Right lobe of liver (tissue), 4 donors: Measurements from ENCODE around the gene MUC6.

Experiments
- POLR2A ChIP-seq: fragments of 450-650 bp; IDR thresholded peaks from one replicate; pipeline ENCODE4 v1.6.1; 2017; ENCODE audit warnings: antibody characterized with exemption, mild to moderate bottlenecking
- TF ChIP-seq, protein P1 (sequence below), 4 donors: fragments of 200-600 bp in 3 of 4; fragments of 450-650 bp in 1 of 4; IDR thresholded peaks; one replicate each; pipeline versions ENCODE4 v1.5.1 to v1.8.0; 2016 to 2022; ENCODE audit warnings: antibody characterized with exemption in 4 of 4, mild to moderate bottlenecking in 2 of 4
- donor health status: DM: no; HTN: no; CAD: no.
- donor health status: DM: no; HTN: no; CAD: no.
- donor health status: DM: no; HTN: yes; CAD: no.

DNA sequence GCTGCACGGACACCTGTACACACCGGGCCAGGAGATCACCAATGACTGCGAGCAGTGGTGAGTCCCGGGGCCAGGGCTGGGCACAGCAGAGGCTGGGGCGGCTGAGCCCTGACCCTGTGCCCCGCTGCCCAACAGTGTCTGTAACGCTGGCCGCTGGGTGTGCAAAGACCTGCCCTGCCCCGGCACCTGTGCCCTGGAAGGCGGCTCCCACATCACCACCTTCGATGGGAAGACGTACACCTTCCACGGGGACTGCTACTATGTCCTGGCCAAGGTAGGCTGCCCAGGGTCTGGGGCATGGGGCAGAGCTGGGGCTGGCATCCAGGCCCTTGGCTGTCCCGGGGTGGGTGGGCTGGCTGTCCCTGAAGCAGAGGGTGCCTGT lies 45.8 kb upstream of the MUC6 start:
- no peak for TF ChIP-seq POLR2A
- TF ChIP-seq, protein P1, sequence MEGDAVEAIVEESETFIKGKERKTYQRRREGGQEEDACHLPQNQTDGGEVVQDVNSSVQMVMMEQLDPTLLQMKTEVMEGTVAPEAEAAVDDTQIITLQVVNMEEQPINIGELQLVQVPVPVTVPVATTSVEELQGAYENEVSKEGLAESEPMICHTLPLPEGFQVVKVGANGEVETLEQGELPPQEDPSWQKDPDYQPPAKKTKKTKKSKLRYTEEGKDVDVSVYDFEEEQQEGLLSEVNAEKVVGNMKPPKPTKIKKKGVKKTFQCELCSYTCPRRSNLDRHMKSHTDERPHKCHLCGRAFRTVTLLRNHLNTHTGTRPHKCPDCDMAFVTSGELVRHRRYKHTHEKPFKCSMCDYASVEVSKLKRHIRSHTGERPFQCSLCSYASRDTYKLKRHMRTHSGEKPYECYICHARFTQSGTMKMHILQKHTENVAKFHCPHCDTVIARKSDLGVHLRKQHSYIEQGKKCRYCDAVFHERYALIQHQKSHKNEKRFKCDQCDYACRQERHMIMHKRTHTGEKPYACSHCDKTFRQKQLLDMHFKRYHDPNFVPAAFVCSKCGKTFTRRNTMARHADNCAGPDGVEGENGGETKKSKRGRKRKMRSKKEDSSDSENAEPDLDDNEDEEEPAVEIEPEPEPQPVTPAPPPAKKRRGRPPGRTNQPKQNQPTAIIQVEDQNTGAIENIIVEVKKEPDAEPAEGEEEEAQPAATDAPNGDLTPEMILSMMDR (IDR thresholded peaks at IDR 0.05) = no peak
